Keratinocyte (primary cell): ENCODE results near the gene GSK3A. TPM values are rescaled to one million over a fixed set of nuclear protein-coding genes. Genes with fewer than 3 reads are reported as not detected.

ENCODE experiments used
- DNase-seq: peaks from one replicate; pipeline ENCODE4 v3.0.0-alpha.2; 2011; ENCODE audit warnings: low read depth, missing footprints, low spot score
- FAIRE-seq: peaks from 2 replicates; lab custom pipeline; 2011; peaks lifted over from hg19 to GRCh38; lab: Jason Lieb, UNC
- H2AFZ ChIP-seq: 2 replicates; pipeline ENCODE4 v1.6.0; 2012; ENCODE audit warnings: low read length, control low read depth, inconsistent platforms; ENCODE audit not compliant: control insufficient read depth
- H3K27ac ChIP-seq: 2 replicates; pipeline ENCODE4 v1.5.1; 2011; ENCODE audit warnings: low read length; ENCODE audit not compliant: control insufficient read depth, insufficient read depth
- H3K27me3 ChIP-seq: 3 replicates; pipeline ENCODE4 v1.6.0; 2011; ENCODE audit warnings: low read length; ENCODE audit not compliant: control insufficient read depth, insufficient read depth; ENCODE audit errors: extremely low read depth
- H3K36me3 ChIP-seq, 2 experiments: 2 replicates in 1 of 2; 3 replicates in 1 of 2; pipeline ENCODE4 v1.5.1; 2011; ENCODE audit warnings: low read length in 2 of 2, mild to moderate bottlenecking in 1 of 2; ENCODE audit not compliant: control insufficient read depth in 2 of 2, insufficient read depth in 2 of 2; ENCODE audit errors: extremely low read depth in 1 of 2
- H3K4me1 ChIP-seq: 3 replicates; pipeline ENCODE4 v1.5.1; 2011; ENCODE audit warnings: low read length; ENCODE audit not compliant: control insufficient read depth, insufficient read depth; ENCODE audit errors: extremely low read depth
- H3K4me2 ChIP-seq: 3 replicates; pipeline ENCODE4 v1.6.0; 2011; ENCODE audit warnings: low read depth, low read length; ENCODE audit not compliant: control insufficient read depth, insufficient read depth; ENCODE audit errors: extremely low read depth
- H3K4me3 ChIP-seq, 3 experiments: fragments of 200-600 bp in 1 of 3; sonication (generic) in 1 of 3; 2 replicates in 2 of 3; 3 replicates in 1 of 3; pipeline ENCODE4 v1.5.1; 2011 to 2016; ENCODE audit warnings: low read length in 3 of 3, mild to moderate bottlenecking in 3 of 3, control low read depth in 2 of 3, inconsistent platforms in 1 of 3, low read depth in 1 of 3, mixed read lengths in 1 of 3, mixed run types in 1 of 3, moderate library complexity in 1 of 3; ENCODE audit not compliant: control insufficient read depth in 2 of 3, insufficient read depth in 2 of 3; ENCODE audit errors: extremely low read depth in 1 of 3
- H3K79me2 ChIP-seq: 2 replicates; pipeline ENCODE4 v1.6.0; 2012; ENCODE audit warnings: low read length; ENCODE audit not compliant: control insufficient read depth, insufficient read depth
- H3K9ac ChIP-seq: 3 replicates; pipeline ENCODE4 v1.6.0; 2011; ENCODE audit warnings: low read length; ENCODE audit not compliant: control insufficient read depth, insufficient read depth; ENCODE audit errors: extremely low read depth
- H3K9me1 ChIP-seq: 3 replicates; pipeline ENCODE4 v1.6.0; 2011; ENCODE audit warnings: low read length; ENCODE audit not compliant: control insufficient read depth, insufficient read depth; ENCODE audit errors: extremely low read depth
- H3K9me3 ChIP-seq: 2 replicates; pipeline ENCODE4 v1.5.1; 2012; ENCODE audit warnings: low read depth, low read length; ENCODE audit not compliant: control insufficient read depth
- H4K20me1 ChIP-seq: 3 replicates; pipeline ENCODE4 v1.6.0; 2011; ENCODE audit warnings: low read length; ENCODE audit not compliant: control insufficient read depth, insufficient read depth; ENCODE audit errors: extremely low read depth
- CTCF ChIP-seq, 3 experiments: IDR thresholded peaks in 1 of 3; conservative IDR thresholded peaks in 1 of 3; optimal IDR thresholded peaks in 1 of 3; 2 replicates in 2 of 3; 3 replicates in 1 of 3; pipeline versions ENCODE3 to v1.5.1; 2011; ENCODE audit warnings: low read length in 3 of 3, mild to moderate bottlenecking in 3 of 3, moderate library complexity in 2 of 3, control low read depth in 1 of 3, inconsistent platforms in 1 of 3; ENCODE audit not compliant: insufficient read depth in 2 of 3; ENCODE audit errors: extremely low read depth in 1 of 3
- EZH2 ChIP-seq: IDR thresholded peaks from one replicate; pipeline ENCODE4 v1.6.1; 2012; ENCODE audit warnings: inconsistent platforms, mild to moderate bottlenecking, low read length, moderate library complexity
- dilution Hi-C: fragments of 300-500 bp; cut with MboI; formaldehyde crosslinking; loops from one replicate; pipeline ENCODE4 v1.7.0; 2020; ENCODE audit warnings: low sequenced_read_pairs; ENCODE audit not compliant: extremely low pct_ligation_motif_present
- polyA plus RNA-seq, 5 experiments: library from polyadenylated mRNA; depleted of rRNA in 3 of 5; stranded (reverse) in 3 of 5; stranded (forward) in 1 of 5; unstranded in 1 of 5; fragments of >200 nt; gene quantifications; 1 replicate in 1 of 5; 2 replicates in 3 of 5; 3 replicates in 1 of 5; pipeline versions ENCODE4 v1.2.1 to v1.2.3, GENCODE V29; 2011 to 2012; ENCODE audit warnings: missing spikeins in 2 of 5, low read depth in 1 of 5, low replicate concordance in 1 of 5

GSK3A gene
- polyA plus RNA-seq, 1 donor (not counting 4 experiments of a cell fraction or from before 2014, with no cell fraction given): 36.9 TPM

- Histone ChIP-seq H3K4me3 (no peak overlapping the region), H3K27me3 (no peaks in the 10 kb centered on the region), H3K36me3 (peaks cover 35 to 65% of the 10 kb centered on the region in 2 experiments), H4K20me1 (no peaks in the 10 kb centered on the region), H3K27ac (no peak overlapping the region), H3K9me3 (no peaks in the 10 kb centered on the region), H3K9me1 (peaks cover 11% of the 10 kb centered on the region), H2AFZ (no peak overlapping the region), H3K4me1 (peaks cover 41% of the 10 kb centered on the region), H3K79me2 (peaks cover 35% of the 10 kb centered on the region), H3K9ac (no peak overlapping the region), H3K4me2 (no peak overlapping the region)
- no peak for DNase-seq
- dilution Hi-C loops: no loop called here
- no peak for FAIRE-seq
- TF ChIP-seq CTCF (optimal IDR thresholded peaks at IDR 0.05 in 1 of 3, IDR thresholded peaks at IDR 0.05 in 1 of 3, conservative IDR thresholded peaks at IDR 0.05 in 1 of 3; ENCODE audit: extremely low read depth in 1 of 3, insufficient read depth in 2 of 3, low read length in 3 of 3): no peak
- TF ChIP-seq EZH2: no peak
These were observed 37.7 kb downstream of the GSK3A start for GRCh38 chr19:42204664-42205063.

GRCh38 chr19:42203700-42204099 is 38.7 kb downstream of the GSK3A start:
- no peak overlapping the region for H3K27ac ChIP-seq
- no peaks in the 10 kb centered on the region for H3K9me3 ChIP-seq
- dilution Hi-C loops: no loop called here
- peaks cover 35% of the 10 kb centered on the region for H3K79me2 ChIP-seq
- TF ChIP-seq EZH2 (no peak), CTCF (optimal IDR thresholded peaks at IDR 0.05 in 1 of 3, IDR thresholded peaks at IDR 0.05 in 1 of 3, conservative IDR thresholded peaks at IDR 0.05 in 1 of 3; ENCODE audit: extremely low read depth in 1 of 3, insufficient read depth in 2 of 3, low read length in 3 of 3) (no peak)
- peaks cover 11% of the 10 kb centered on the region for H3K9me1 ChIP-seq
- H3K27me3 ChIP-seq: no peaks in the 10 kb centered on the region
- H3K4me3 ChIP-seq: no peak overlapping the region
- no peak overlapping the region for H3K4me2 ChIP-seq
- H4K20me1 ChIP-seq: no peaks in the 10 kb centered on the region
- peaks cover 51% of the 10 kb centered on the region for H3K4me1 ChIP-seq
- no peak overlapping the region for H3K9ac ChIP-seq
- FAIRE-seq: no peak
- no peak overlapping the region for H2AFZ ChIP-seq
- DNase-seq: no peak
- peaks cover 34 to 65% of the 10 kb centered on the region in 2 experiments for H3K36me3 ChIP-seq
